Measurements from ENCODE around the gene ZNF462. TPM values are rescaled to one million over a fixed set of nuclear protein-coding genes. Genes with fewer than 3 reads are reported as not detected.

Gene ZNF462
- total and polyA plus RNA-seq, 12 donors = 4.9 to 86.9 (median 38.5) TPM

GRCh38 chr9:107036367-107036766 lies 173.4 kb downstream of the ZNF462 start:
- H3K4me1 ChIP-seq (replicated peaks in 1 of 2) = no peaks in the 10 kb centered on the region
- no peaks in the 10 kb centered on the region for H3K9me3 ChIP-seq (replicated peaks in 1 of 3)
- no peak for DNase-seq
- WGBS, 4 donors = 89 to 96% (median 92%) methylated on average over 4 of the region's 4 CpGs
- no peaks in the 10 kb centered on the region for H3K27me3 ChIP-seq
- TF ChIP-seq CTCF (IDR thresholded peaks at IDR 0.05) (no peak), POLR2A (IDR thresholded peaks at IDR 0.05) (no peak)
- no peak overlapping the region for H3K27ac ChIP-seq
- H3K36me3 ChIP-seq (replicated peaks in 1 of 2) = no peaks in the 10 kb centered on the region
- no peak overlapping the region for H3K4me3 ChIP-seq
- intact Hi-C loops (cut with DNase I) = no loop called here

GRCh38 chr9:107039542-107039941 lies 176.6 kb downstream of the ZNF462 start:
- WGBS, 4 donors = 58 to 62% (median 60%) methylated on average over 4 of the region's 4 CpGs

GRCh38 chr9:107042606-107043005 lies 179.6 kb downstream of the ZNF462 start:
- DNase-seq = no peak
- H3K4me3 ChIP-seq = no peak overlapping the region

More at GRCh38 chr9:107039542-107039941, 176.6 kb downstream of the ZNF462 start:
- H3K4me3 ChIP-seq = no peak overlapping the region
- H3K27me3 ChIP-seq = no peaks in the 10 kb centered on the region
- intact Hi-C loops (cut with DNase I) = no loop called here
- no peak overlapping the region for H3K27ac ChIP-seq
- H3K9me3 ChIP-seq (replicated peaks in 1 of 3) = no peaks in the 10 kb centered on the region
- H3K4me1 ChIP-seq (replicated peaks in 1 of 2) = no peaks in the 10 kb centered on the region
- no peaks in the 10 kb centered on the region for H3K36me3 ChIP-seq (replicated peaks in 1 of 2)
- TF ChIP-seq CTCF (IDR thresholded peaks at IDR 0.05) = no peak
- TF ChIP-seq POLR2A (IDR thresholded peaks at IDR 0.05) = no peak
- DNase-seq = no peak

GRCh38 chr9:107043886-107044285 lies 180.9 kb downstream of the ZNF462 start:
- Histone ChIP-seq H3K27me3 (no peaks in the 10 kb centered on the region), H3K4me3 (no peak overlapping the region), H3K4me1 (replicated peaks in 1 of 2) (no peaks in the 10 kb centered on the region), H3K9me3 (replicated peaks in 1 of 3) (no peaks in the 10 kb centered on the region), H3K27ac (no peak overlapping the region), H3K36me3 (replicated peaks in 1 of 2) (no peaks in the 10 kb centered on the region)
- no peak for DNase-seq
- TF ChIP-seq CTCF (IDR thresholded peaks at IDR 0.05) (no peak), POLR2A (IDR thresholded peaks at IDR 0.05) (no peak)
- WGBS, 4 donors = 55 to 75% (median 65%) methylated on average over 5 of the region's 5 CpGs
- intact Hi-C loops (cut with DNase I) = no loop called here

More at GRCh38 chr9:107042606-107043005, 179.6 kb downstream of the ZNF462 start:
- no peaks in the 10 kb centered on the region for H3K27me3 ChIP-seq
- no peaks in the 10 kb centered on the region for H3K36me3 ChIP-seq (replicated peaks in 1 of 2)
- intact Hi-C loops (cut with DNase I) = no loop called here
- no peaks in the 10 kb centered on the region for H3K4me1 ChIP-seq (replicated peaks in 1 of 2)
- H3K9me3 ChIP-seq (replicated peaks in 1 of 3) = no peaks in the 10 kb centered on the region
- TF ChIP-seq POLR2A (IDR thresholded peaks at IDR 0.05) (no peak), CTCF (IDR thresholded peaks at IDR 0.05) (no peak)
- no peak overlapping the region for H3K27ac ChIP-seq
